ENCODE measurements around the gene SEC61A1.

Gene SEC61A1

DNA sequence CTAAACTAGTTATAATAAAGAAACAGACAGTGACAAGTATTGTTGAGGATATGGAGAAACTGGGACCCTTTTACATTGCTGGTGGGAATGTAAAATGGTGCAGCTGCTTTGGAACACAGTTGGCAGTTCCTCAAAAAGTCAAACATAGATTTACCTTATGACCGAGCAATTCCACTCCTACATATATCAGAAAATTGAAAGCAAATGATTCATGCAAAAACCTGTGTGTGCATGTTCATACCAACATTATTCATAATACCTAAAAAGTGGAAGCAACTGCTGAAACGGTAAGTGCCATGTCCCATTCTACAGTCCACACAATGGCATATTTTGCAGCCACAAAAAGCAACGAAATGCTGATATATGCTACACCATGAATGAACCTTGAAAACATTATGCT, 12.2 kb upstream of the SEC61A1 start:
- no peaks in the 10 kb centered on the region for H3K4me1 ChIP-seq (ENCODE audit: low read length)
- no peaks in the 10 kb centered on the region for H3K9me3 ChIP-seq (ENCODE audit: insufficient read depth, low read length)
- no peaks in the 10 kb centered on the region for H3K79me2 ChIP-seq (ENCODE audit: low read length)
- H2AFZ ChIP-seq (ENCODE audit: low read depth, low read length) = no peak overlapping the region
- H3K4me2 ChIP-seq (ENCODE audit: low read length) = no peak overlapping the region
- no peak for TF ChIP-seq EZH2phosphoT487 (IDR thresholded peaks at IDR 0.05; ENCODE audit: low read depth)
- no peak overlapping the region for H3K4me3 ChIP-seq (ENCODE audit: low read length)
- H3K27ac ChIP-seq (ENCODE audit: low read length) = no peak overlapping the region
- H3K36me3 ChIP-seq (replicated peaks; ENCODE audit: low read depth, low read length) = no peaks in the 10 kb centered on the region
- H3K9ac ChIP-seq (ENCODE audit: low read length) = no peak overlapping the region
- no peaks in the 10 kb centered on the region for H4K20me1 ChIP-seq (ENCODE audit: insufficient read depth, low read length)
- peaks cover 27% of the 10 kb centered on the region for H3K27me3 ChIP-seq (ENCODE audit: low read depth, low read length)

DNA sequence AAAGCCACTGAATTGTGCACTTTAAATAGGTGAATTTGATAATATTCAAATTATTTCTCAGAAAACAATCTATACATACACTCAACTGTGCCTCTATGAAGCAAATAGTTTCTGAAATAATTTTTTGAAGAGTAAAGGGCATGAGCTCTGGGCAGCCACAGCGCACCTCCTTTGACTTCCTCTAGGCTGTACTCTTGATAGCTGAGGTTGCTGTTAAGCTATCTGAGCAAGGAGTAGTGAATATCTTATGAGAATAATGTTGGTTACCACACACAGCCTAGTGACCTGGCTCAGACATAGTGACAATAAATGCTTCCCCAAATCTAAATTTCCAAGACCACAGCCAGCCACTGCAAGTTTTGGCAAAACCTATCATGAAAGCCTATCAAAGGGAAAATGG, 11.6 kb upstream of the SEC61A1 start:
- Histone ChIP-seq H3K27me3 (ENCODE audit: low read depth, low read length) (peaks cover 27% of the 10 kb centered on the region), H3K9ac (ENCODE audit: low read length) (no peak overlapping the region), H3K4me1 (ENCODE audit: low read length) (no peaks in the 10 kb centered on the region), H3K27ac (ENCODE audit: low read length) (no peak overlapping the region), H3K79me2 (ENCODE audit: low read length) (no peaks in the 10 kb centered on the region), H3K9me3 (ENCODE audit: insufficient read depth, low read length) (no peaks in the 10 kb centered on the region), H4K20me1 (ENCODE audit: insufficient read depth, low read length) (no peaks in the 10 kb centered on the region), H3K4me3 (ENCODE audit: low read length) (no peak overlapping the region), H2AFZ (ENCODE audit: low read depth, low read length) (no peak overlapping the region), H3K36me3 (replicated peaks; ENCODE audit: low read depth, low read length) (no peaks in the 10 kb centered on the region), H3K4me2 (ENCODE audit: low read length) (no peak overlapping the region)
- TF ChIP-seq EZH2phosphoT487 (IDR thresholded peaks at IDR 0.05; ENCODE audit: low read depth) = no peak
- TF ChIP-seq, protein P1, sequence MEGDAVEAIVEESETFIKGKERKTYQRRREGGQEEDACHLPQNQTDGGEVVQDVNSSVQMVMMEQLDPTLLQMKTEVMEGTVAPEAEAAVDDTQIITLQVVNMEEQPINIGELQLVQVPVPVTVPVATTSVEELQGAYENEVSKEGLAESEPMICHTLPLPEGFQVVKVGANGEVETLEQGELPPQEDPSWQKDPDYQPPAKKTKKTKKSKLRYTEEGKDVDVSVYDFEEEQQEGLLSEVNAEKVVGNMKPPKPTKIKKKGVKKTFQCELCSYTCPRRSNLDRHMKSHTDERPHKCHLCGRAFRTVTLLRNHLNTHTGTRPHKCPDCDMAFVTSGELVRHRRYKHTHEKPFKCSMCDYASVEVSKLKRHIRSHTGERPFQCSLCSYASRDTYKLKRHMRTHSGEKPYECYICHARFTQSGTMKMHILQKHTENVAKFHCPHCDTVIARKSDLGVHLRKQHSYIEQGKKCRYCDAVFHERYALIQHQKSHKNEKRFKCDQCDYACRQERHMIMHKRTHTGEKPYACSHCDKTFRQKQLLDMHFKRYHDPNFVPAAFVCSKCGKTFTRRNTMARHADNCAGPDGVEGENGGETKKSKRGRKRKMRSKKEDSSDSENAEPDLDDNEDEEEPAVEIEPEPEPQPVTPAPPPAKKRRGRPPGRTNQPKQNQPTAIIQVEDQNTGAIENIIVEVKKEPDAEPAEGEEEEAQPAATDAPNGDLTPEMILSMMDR (IDR thresholded peaks at IDR 0.05; ENCODE audit: low read depth, low read length) = no peak

DNA sequence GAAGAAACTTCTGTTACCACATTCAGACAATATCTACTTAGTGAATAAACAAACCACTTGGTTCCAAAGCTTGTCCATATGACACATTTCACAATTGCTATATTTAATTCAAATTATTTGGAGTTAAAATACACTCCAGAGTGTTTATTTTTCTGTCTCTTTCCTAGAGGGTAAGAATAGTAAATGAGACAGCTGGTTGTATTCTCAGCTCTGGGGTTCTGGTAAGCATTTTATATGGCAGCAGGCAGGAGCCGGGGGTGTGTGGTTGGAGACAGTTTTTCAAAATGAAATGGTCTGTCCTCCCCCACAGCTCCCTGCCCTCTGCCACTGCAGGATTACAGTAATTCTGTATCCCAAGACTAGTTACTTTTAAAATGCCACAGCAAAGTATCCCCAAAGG, 10.9 kb upstream of the SEC61A1 start:
- TF ChIP-seq, protein P1 (IDR thresholded peaks at IDR 0.05; ENCODE audit: low read depth, low read length) = no peak
- no peak for TF ChIP-seq EZH2phosphoT487 (IDR thresholded peaks at IDR 0.05; ENCODE audit: low read depth)
- no peaks in the 10 kb centered on the region for H4K20me1 ChIP-seq (ENCODE audit: insufficient read depth, low read length)
- H3K4me3 ChIP-seq (ENCODE audit: low read length) = no peak overlapping the region
- no peak overlapping the region for H3K9ac ChIP-seq (ENCODE audit: low read length)
- H3K9me3 ChIP-seq (ENCODE audit: insufficient read depth, low read length) = no peaks in the 10 kb centered on the region
- H3K4me2 ChIP-seq (ENCODE audit: low read length) = no peak overlapping the region
- H3K79me2 ChIP-seq (ENCODE audit: low read length) = no peaks in the 10 kb centered on the region
- H3K27ac ChIP-seq (ENCODE audit: low read length) = no peak overlapping the region
- H3K4me1 ChIP-seq (ENCODE audit: low read length) = no peaks in the 10 kb centered on the region
- H3K36me3 ChIP-seq (replicated peaks; ENCODE audit: low read depth, low read length) = no peaks in the 10 kb centered on the region
- H2AFZ ChIP-seq (ENCODE audit: low read depth, low read length) = no peak overlapping the region
- peaks cover 29% of the 10 kb centered on the region for H3K27me3 ChIP-seq (ENCODE audit: low read depth, low read length)

DNA sequence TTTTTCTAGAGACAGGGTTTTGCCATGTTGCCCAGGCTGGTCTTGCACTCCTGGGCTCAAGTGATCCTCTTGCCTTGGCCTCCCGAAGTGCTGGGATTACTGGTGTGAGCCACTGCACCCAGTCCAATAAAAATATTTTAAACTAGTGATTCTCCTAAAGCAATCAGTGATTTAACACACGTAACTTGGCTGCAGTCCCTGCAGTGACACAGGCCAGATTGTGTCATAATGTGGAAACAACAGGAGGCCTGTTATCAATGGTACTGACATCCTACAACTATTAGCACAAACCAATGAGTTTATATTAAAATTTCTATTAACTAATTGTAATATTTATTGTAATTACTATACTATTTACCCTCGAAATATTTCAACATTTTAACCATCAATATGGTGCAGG, 1.6 kb upstream of the SEC61A1 start:
- TF ChIP-seq EZH2phosphoT487 (IDR thresholded peaks at IDR 0.05; ENCODE audit: low read depth) = no peak
- TF ChIP-seq, protein P1 (IDR thresholded peaks at IDR 0.05; ENCODE audit: low read depth, low read length) = no peak
- no peak overlapping the region for H3K9ac ChIP-seq (ENCODE audit: low read length)
- H3K27ac ChIP-seq (ENCODE audit: low read length) = no peak overlapping the region
- peaks cover 45% of the 10 kb centered on the region for H3K79me2 ChIP-seq (ENCODE audit: low read length)
- H3K4me1 ChIP-seq (ENCODE audit: low read length) = peaks cover 24% of the 10 kb centered on the region
- peaks cover 22% of the 10 kb centered on the region for H4K20me1 ChIP-seq (ENCODE audit: insufficient read depth, low read length)
- no peaks in the 10 kb centered on the region for H3K9me3 ChIP-seq (ENCODE audit: insufficient read depth, low read length)
- peaks cover 30% of the 10 kb centered on the region for H3K36me3 ChIP-seq (replicated peaks; ENCODE audit: low read depth, low read length)
- no peak overlapping the region for H2AFZ ChIP-seq (ENCODE audit: low read depth, low read length)
- no peak overlapping the region for H3K4me3 ChIP-seq (ENCODE audit: low read length)
- peaks cover 3% of the 10 kb centered on the region; the same call in 1 of the 2 replicates for H3K27me3 ChIP-seq (ENCODE audit: low read depth, low read length)
- H3K4me2 ChIP-seq (ENCODE audit: low read length) = no peak overlapping the region

DNA sequence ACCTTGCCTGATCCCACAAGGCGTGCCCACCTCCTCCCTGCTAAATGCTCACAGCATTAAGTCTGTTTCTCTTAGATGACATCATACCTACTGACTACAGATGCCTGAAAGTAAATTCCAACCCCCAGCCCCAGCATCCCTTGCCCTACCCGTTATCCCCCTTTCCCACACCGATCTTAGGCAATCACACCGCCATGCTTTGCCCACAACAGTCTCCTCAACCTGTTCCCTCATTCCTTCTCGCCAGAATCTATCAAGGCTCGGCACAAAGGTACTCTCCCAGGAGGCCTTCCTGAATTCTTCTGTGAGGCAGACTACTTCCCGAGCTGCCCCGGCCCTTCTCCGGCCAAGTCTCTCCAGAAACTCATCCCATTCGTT, 789 bp upstream of the SEC61A1 start:
- Histone ChIP-seq H2AFZ (ENCODE audit: low read depth, low read length) (peak overlapping the region; percentile 86), H3K9me3 (ENCODE audit: insufficient read depth, low read length) (no peaks in the 10 kb centered on the region), H3K27ac (ENCODE audit: low read length) (peak overlapping the region; percentile 27; the same call in 1 of the 2 replicates), H3K27me3 (ENCODE audit: low read depth, low read length) (no peaks in the 10 kb centered on the region), H3K4me2 (ENCODE audit: low read length) (peak overlapping the region; percentile 94), H4K20me1 (ENCODE audit: insufficient read depth, low read length) (peaks cover 26% of the 10 kb centered on the region), H3K36me3 (replicated peaks; ENCODE audit: low read depth, low read length) (peaks cover 38% of the 10 kb centered on the region), H3K9ac (ENCODE audit: low read length) (peak overlapping the region; percentile 92), H3K4me3 (ENCODE audit: low read length) (peak overlapping the region; percentile 99), H3K4me1 (ENCODE audit: low read length) (peaks cover 24% of the 10 kb centered on the region), H3K79me2 (ENCODE audit: low read length) (peaks cover 54% of the 10 kb centered on the region)
- no peak for TF ChIP-seq EZH2phosphoT487 (IDR thresholded peaks at IDR 0.05; ENCODE audit: low read depth)
- TF ChIP-seq, protein P1 (IDR thresholded peaks at IDR 0.05; ENCODE audit: low read depth, low read length) = no peak

All from OCI-LY3 (cell line).